ENCODE data around the gene AADAT. TPM values are rescaled to one million over a fixed set of nuclear protein-coding genes. Genes with fewer than 3 reads are reported as not detected.

Gene AADAT
- total RNA-seq, 2 donors from 2014 or later, result 4.0 to 5.3 TPM

DNA sequence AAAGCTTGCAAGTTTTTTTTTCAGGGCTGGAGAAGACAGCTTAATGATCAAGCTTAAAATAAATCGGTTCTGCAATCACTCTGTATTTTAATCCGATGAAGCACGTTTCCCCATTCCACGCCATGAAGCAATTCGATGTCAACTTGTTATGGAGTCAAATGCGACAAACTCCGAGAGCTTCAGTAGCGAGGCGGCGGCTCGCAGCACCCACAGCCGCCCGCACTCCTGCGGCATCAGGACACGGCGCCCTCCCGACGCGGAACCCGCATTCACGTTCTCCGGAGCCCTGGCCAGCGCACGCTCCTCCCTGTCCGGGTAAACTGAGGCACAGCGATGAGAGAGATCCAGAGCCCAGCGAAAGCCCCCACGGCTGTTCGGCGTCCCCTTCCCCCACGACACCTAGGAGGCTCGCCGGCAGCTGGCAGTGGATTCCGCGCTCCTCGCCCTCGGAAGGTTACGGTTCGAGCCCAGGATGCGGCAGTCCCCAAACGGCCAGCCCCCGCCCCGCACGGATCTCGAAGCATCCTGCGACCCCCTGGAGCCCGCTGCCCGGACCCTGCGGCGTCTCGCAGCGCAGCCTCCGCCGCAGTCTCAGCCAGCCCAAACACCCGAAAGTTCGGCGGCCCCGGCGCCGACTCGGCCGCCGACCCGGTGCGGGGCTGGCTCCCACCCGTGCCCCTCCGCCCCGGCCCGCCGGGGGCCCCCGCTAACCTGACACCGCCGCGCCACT lies 64.1 kb downstream of the AADAT start:
- H3K9me3 ChIP-seq, result no peaks in the 10 kb centered on the region
- H3K4me1 ChIP-seq, result no peaks in the 10 kb centered on the region
- H3K36me3 ChIP-seq, result no peaks in the 10 kb centered on the region
- TF ChIP-seq, protein P1, sequence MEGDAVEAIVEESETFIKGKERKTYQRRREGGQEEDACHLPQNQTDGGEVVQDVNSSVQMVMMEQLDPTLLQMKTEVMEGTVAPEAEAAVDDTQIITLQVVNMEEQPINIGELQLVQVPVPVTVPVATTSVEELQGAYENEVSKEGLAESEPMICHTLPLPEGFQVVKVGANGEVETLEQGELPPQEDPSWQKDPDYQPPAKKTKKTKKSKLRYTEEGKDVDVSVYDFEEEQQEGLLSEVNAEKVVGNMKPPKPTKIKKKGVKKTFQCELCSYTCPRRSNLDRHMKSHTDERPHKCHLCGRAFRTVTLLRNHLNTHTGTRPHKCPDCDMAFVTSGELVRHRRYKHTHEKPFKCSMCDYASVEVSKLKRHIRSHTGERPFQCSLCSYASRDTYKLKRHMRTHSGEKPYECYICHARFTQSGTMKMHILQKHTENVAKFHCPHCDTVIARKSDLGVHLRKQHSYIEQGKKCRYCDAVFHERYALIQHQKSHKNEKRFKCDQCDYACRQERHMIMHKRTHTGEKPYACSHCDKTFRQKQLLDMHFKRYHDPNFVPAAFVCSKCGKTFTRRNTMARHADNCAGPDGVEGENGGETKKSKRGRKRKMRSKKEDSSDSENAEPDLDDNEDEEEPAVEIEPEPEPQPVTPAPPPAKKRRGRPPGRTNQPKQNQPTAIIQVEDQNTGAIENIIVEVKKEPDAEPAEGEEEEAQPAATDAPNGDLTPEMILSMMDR (IDR thresholded peaks at IDR 0.05), result no peak
- no peaks in the 10 kb centered on the region for H3K27me3 ChIP-seq
- no peak overlapping the region for H3K27ac ChIP-seq
- intact Hi-C loops (cut with DNase I), result loop anchor here (10.0 kb wide), 1 partner anchor 411 kb away; the partner anchor contains the start of gene NEK1
- H3K9ac ChIP-seq (ENCODE audit: low read depth in 2 of 2, low read length in 2 of 2), result peak overlapping the region in 1 of 2 donors; percentile 82
- H3K4me3 ChIP-seq, result peak overlapping the region; percentile 71
- DNase-seq, result peak; percentile 21

GRCh38 chr4:170022211-170022610 lies 67.5 kb downstream of the AADAT start:
- TF ChIP-seq, protein P1 (IDR thresholded peaks at IDR 0.05), result no peak
- no peaks in the 10 kb centered on the region for H3K27me3 ChIP-seq
- no peak overlapping the region for H3K4me3 ChIP-seq
- H3K36me3 ChIP-seq, result no peaks in the 10 kb centered on the region
- no peak overlapping the region for H3K9ac ChIP-seq (ENCODE audit: low read depth in 2 of 2, low read length in 2 of 2)
- H3K9me3 ChIP-seq, result no peaks in the 10 kb centered on the region
- intact Hi-C loops (cut with DNase I), result loop anchor here (10.0 kb wide), 1 partner anchor 407 kb away; the partner anchor contains the start of gene NEK1
- H3K27ac ChIP-seq, result no peak overlapping the region
- no peaks in the 10 kb centered on the region for H3K4me1 ChIP-seq
- DNase-seq, result no peak

- DNase-seq, result no peak
- Histone ChIP-seq H3K9me3 (no peaks in the 10 kb centered on the region), H3K4me3 (no peak overlapping the region), H3K4me1 (no peaks in the 10 kb centered on the region), H3K27ac (no peak overlapping the region), H3K9ac (ENCODE audit: low read depth in 2 of 2, low read length in 2 of 2) (no peak overlapping the region), H3K36me3 (no peaks in the 10 kb centered on the region), H3K27me3 (no peaks in the 10 kb centered on the region)
- TF ChIP-seq, protein P1 (IDR thresholded peaks at IDR 0.05), result no peak
- intact Hi-C loops (cut with DNase I), result no loop called here
These were observed 72.5 kb downstream of the AADAT start for GRCh38 chr4:170017252-170017651.

DNA sequence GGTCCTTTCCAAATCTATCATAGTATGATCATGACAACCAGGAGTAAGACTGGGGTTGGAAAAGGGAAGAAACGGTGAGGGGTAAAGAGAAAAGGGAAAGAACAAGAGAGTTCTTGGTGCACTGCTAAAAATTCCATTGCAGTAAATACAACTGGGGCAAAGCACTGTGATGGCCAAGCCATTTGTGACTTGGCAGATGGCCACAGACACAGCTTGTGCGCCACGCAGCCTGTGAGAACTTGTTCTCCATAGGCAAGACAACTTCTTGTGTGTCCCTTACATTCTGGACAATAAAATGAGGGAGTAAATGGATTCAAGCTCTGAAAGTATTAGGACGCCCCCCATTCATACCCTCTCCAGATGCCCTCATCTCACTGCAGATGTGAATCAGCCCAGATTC lies 74.5 kb downstream of the AADAT start:
- Histone ChIP-seq H3K9me3 (no peaks in the 10 kb centered on the region), H3K4me3 (no peak overlapping the region), H3K27me3 (no peaks in the 10 kb centered on the region), H3K4me1 (no peaks in the 10 kb centered on the region), H3K9ac (ENCODE audit: low read depth in 2 of 2, low read length in 2 of 2) (no peak overlapping the region), H3K36me3 (no peaks in the 10 kb centered on the region), H3K27ac (no peak overlapping the region)
- no peak for DNase-seq
- intact Hi-C loops (cut with DNase I), result no loop called here
- TF ChIP-seq, protein P1 (IDR thresholded peaks at IDR 0.05), result no peak

DNA sequence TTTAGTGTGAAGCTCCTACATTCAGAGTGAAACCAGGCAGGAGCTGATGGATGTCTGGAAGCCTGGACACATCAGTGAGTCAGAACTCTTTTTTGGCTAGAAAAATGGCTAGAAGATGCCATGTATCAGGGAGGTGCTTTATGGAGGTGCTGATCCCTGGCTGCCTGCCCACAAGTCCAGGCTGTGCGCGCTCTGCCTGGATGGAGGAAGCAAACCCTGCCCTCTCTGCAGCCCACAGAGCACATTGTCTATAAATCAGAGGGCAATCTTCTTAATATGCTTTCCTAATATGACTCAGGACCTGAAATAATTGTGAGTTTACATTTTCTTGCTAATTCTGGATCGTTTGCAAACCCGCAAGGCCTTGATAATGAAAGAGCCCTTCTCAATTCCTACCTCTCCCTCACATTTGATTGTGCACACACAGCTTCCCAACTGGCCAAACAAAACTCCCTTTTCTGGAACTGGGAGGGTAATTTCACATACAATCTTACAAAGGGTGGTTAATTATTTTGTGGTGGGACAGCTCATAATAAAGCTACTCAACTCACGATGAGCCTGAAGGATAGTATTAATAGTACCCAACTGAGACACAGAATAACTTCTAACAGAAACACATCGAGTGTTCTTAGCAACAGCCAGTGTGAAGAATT lies 75.3 kb downstream of the AADAT start:
- TF ChIP-seq, protein P1 (IDR thresholded peaks at IDR 0.05), result no peak
- Histone ChIP-seq H3K36me3 (no peaks in the 10 kb centered on the region), H3K27me3 (no peaks in the 10 kb centered on the region), H3K4me3 (no peak overlapping the region), H3K9ac (ENCODE audit: low read depth in 2 of 2, low read length in 2 of 2) (no peak overlapping the region), H3K27ac (no peak overlapping the region), H3K9me3 (no peaks in the 10 kb centered on the region), H3K4me1 (no peaks in the 10 kb centered on the region)
- DNase-seq, result no peak
- intact Hi-C loops (cut with DNase I), result no loop called here
